Upper lobe of left lung (tissue), 4 donors: Measurements from ENCODE around the gene KIF1C.

Experiments
- POLR2A ChIP-seq, 4 donors: fragments of 450-650 bp; IDR thresholded peaks; one replicate each; pipeline ENCODE4 v1.5.1; 2016 to 2017; ENCODE audit warnings: antibody characterized with exemption in 4 of 4, mild to moderate bottlenecking in 2 of 4
- TF ChIP-seq, protein P1 (sequence below), 6 experiments: fragments of 450-650 bp in 4 of 6; fragments of 200-600 bp in 2 of 6; sonication (generic) in 2 of 6; IDR thresholded peaks; one replicate each; pipeline ENCODE4 v1.5.1; 2016 to 2019; ENCODE audit warnings: antibody characterized with exemption in 6 of 6

DNA sequence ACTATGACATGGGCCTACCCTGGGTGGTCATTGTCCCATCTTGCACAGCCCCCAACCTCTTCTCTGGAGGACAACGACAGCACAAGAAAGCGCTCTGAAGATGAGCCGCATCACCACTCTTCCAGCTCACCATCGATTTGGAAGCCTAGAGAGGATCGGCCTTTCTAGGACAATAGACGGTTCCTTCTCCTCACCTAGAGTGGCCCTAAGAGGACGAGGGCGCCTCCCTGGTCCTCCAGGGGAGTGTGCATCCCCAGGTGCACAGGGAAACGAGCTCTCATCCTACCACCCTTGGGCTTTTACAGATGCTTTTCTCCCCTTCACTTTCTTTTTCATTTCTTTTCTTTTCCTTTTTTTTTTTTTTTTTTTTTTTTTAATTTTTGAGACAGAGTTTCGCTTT, 57.8 kb downstream of the KIF1C start:
- TF ChIP-seq, protein P1, sequence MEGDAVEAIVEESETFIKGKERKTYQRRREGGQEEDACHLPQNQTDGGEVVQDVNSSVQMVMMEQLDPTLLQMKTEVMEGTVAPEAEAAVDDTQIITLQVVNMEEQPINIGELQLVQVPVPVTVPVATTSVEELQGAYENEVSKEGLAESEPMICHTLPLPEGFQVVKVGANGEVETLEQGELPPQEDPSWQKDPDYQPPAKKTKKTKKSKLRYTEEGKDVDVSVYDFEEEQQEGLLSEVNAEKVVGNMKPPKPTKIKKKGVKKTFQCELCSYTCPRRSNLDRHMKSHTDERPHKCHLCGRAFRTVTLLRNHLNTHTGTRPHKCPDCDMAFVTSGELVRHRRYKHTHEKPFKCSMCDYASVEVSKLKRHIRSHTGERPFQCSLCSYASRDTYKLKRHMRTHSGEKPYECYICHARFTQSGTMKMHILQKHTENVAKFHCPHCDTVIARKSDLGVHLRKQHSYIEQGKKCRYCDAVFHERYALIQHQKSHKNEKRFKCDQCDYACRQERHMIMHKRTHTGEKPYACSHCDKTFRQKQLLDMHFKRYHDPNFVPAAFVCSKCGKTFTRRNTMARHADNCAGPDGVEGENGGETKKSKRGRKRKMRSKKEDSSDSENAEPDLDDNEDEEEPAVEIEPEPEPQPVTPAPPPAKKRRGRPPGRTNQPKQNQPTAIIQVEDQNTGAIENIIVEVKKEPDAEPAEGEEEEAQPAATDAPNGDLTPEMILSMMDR (IDR thresholded peaks at IDR 0.05) = no peak
- TF ChIP-seq POLR2A (IDR thresholded peaks at IDR 0.05) = no peak
